HepG2 (cell line): Measurements from ENCODE around the gene ACSM2B. TPM values are rescaled to one million over a fixed set of nuclear protein-coding genes. Genes with fewer than 3 reads are reported as not detected.

Experiments
- ASH2L ChIP-seq: fragments of 300-600, 200-600 bp; sonication (generic); IDR thresholded peaks from 2 replicates; pipeline ENCODE4 v1.7.0; 2017; ENCODE audit warnings: low read depth, mild to moderate bottlenecking, moderate library complexity, mixed read lengths, low read length; ENCODE audit not compliant: insufficient read length
- ATF7 ChIP-seq, 2 experiments: fragments of 450-650 bp in 1 of 2; sonication (generic) in 1 of 2; formaldehyde crosslinking in 1 of 2; IDR thresholded peaks; 2 replicates each; pipeline versions ENCODE4 v1.4.0 to v1.6.1; 2016 to 2020; ENCODE audit warnings: antibody characterized with exemption in 1 of 2, mild to moderate bottlenecking in 1 of 2, missing genetic modification reagents in 1 of 2
- BORCS8-MEF2B ChIP-seq: sonication (generic); formaldehyde crosslinking; IDR thresholded peaks from 2 replicates; pipeline ENCODE4 v1.8.0; 2022; ENCODE audit warnings: mild to moderate bottlenecking, missing genetic modification reagents
- FOXC1 ChIP-seq: sonication (generic); formaldehyde crosslinking; IDR thresholded peaks from 2 replicates; pipeline ENCODE4 v1.8.0; 2022; ENCODE audit warnings: mild to moderate bottlenecking, missing genetic modification reagents, borderline replicate concordance
- GLI4 ChIP-seq: sonication (generic); formaldehyde crosslinking; IDR thresholded peaks from 2 replicates; pipeline ENCODE4 v1.5.1; 2020; ENCODE audit warnings: missing genetic modification reagents, mild to moderate bottlenecking, moderate library complexity, borderline replicate concordance
- HDAC1 ChIP-seq: sonication (generic); formaldehyde crosslinking; IDR thresholded peaks from 2 replicates; pipeline ENCODE4 v1.5.1; 2020; ENCODE audit warnings: mild to moderate bottlenecking, missing genetic modification reagents
- SP140L ChIP-seq: sonication (generic); formaldehyde crosslinking; IDR thresholded peaks from 2 replicates; pipeline ENCODE4 v1.4.0; 2020; ENCODE audit warnings: missing genetic modification reagents, borderline replicate concordance
- SPEN ChIP-seq: sonication (generic); formaldehyde crosslinking; IDR thresholded peaks from 2 replicates; pipeline ENCODE4 v1.5.1; 2020; ENCODE audit warnings: low read depth, mild to moderate bottlenecking, missing genetic modification reagents
- WIZ ChIP-seq: sonication (generic); formaldehyde crosslinking; IDR thresholded peaks from 2 replicates; pipeline ENCODE4 v1.5.1; 2020; ENCODE audit warnings: mild to moderate bottlenecking, missing genetic modification reagents
- ZMYM3 ChIP-seq: sonication (generic); formaldehyde crosslinking; IDR thresholded peaks from 2 replicates; pipeline ENCODE4 v1.5.1; 2020; ENCODE audit warnings: mild to moderate bottlenecking, missing genetic modification reagents
- ZNF33B ChIP-seq: sonication (generic); formaldehyde crosslinking; IDR thresholded peaks from 2 replicates; pipeline ENCODE4 v1.5.1; 2020; ENCODE audit warnings: mild to moderate bottlenecking, missing genetic modification reagents
- ZNF713 ChIP-seq: sonication (generic); formaldehyde crosslinking; IDR thresholded peaks from 2 replicates; pipeline ENCODE4 v1.4.0; 2020; ENCODE audit warnings: mild to moderate bottlenecking, missing genetic modification reagents
- polyA plus RNA-seq, 8 experiments: library from polyadenylated mRNA; depleted of rRNA in 3 of 8; stranded (reverse) in 7 of 8; unstranded in 1 of 8; fragments of >200 nt; fragmentation: Illumina TruSeq in 4 of 8; extraction: Trizol in 4 of 8; gene quantifications; 2 replicates each; pipeline versions ENCODE4 v1.2.1 to v1.2.3, GENCODE V29; 2011 to 2016; ENCODE audit warnings: low read depth in 4 of 8, missing spikeins in 1 of 8, mixed read lengths in 1 of 8; ENCODE audit not compliant: insufficient read depth in 1 of 8
- total RNA-seq, 5 experiments: library from RNA; depleted of rRNA; stranded (reverse); fragments of >200 nt; fragmentation: Illumina TruSeq; extraction: Trizol; gene quantifications; 2 replicates each; pipeline ENCODE4 v1.2.3, GENCODE V29; 2016; ENCODE audit warnings: low read depth in 1 of 5
- TF ChIP-seq, protein P1 (sequence below): IDR thresholded peaks from 2 replicates; pipeline ENCODE4 v1.6.1; 2016; ENCODE audit warnings: low read depth, borderline replicate concordance
- TF ChIP-seq, protein P2 (sequence below): sonication (generic); formaldehyde crosslinking; IDR thresholded peaks from 2 replicates; pipeline ENCODE4 v1.5.0; 2020; ENCODE audit warnings: missing genetic modification reagents
- TF ChIP-seq, protein P3 (sequence below): sonication (generic); formaldehyde crosslinking; IDR thresholded peaks from 2 replicates; pipeline ENCODE4 v1.4.0; 2020; ENCODE audit warnings: mild to moderate bottlenecking, missing genetic modification reagents
- TF ChIP-seq, protein P4 (sequence below): sonication (generic); formaldehyde crosslinking; IDR thresholded peaks from 2 replicates; pipeline ENCODE4 v1.8.1; 2023; ENCODE audit warnings: missing genetic modification reagents, mild to moderate bottlenecking, borderline replicate concordance
- TF ChIP-seq, protein P5 (sequence below): sonication (generic); formaldehyde crosslinking; IDR thresholded peaks from 2 replicates; pipeline ENCODE4; 2020; ENCODE audit warnings: missing genetic modification reagents, mild to moderate bottlenecking, borderline replicate concordance

The ACSM2B gene
- total and polyA plus RNA-seq, 2 of the 13 experiments (the other 11 are each of a cell fraction or from before 2014, with no cell fraction given) = 22.9 to 34.0 TPM

DNA sequence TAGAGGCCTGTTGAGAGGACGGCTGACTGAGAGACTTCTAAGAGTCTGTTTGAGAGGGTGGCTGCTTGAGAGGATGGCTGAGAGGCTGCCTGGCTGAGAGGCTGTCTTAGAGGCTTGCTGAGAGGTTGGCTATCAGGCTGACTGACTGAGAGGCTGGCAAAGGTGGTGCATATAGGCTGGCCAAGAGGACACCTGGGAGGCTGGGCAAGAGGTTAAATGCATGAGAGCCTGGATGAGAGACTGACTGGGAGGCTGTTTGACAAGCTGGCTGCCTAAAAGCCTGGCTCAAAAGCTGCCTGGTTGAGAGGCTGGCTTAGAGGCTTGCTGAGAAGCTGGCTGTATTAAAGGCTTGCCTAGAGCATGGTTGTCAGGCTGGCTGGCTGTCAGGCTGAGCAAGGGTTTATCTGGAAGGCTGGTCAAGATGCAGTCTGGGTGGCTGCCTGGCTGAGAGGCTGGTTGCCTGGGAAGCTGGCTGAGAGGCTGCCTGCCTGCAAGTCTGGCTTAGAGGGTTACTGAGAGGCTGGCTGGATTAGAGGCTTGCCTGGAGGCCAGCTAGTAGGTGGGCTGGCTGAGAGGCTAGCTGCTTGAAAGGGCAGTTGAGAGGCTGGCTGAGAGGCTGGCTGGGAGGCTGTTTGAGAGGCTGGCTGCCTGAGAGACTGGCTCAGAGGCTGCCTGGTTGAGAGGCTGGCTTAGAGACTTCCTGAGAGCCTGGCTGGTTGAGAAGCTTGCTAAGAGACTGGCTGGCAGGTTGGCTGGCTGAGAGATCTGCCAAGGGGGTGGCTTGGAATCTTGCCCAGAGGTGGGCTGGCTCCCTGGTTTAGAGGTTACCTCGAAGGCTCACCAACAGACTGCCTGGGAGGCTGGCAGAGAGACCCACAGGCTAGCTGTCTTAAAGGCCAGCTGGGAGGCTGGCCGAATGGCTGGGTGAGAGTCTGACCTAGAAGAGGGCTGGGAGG is 38.3 kb upstream of the ACSM2B start (continued):
- TF ChIP-seq SP140L (CRISPR knock-in tag) = no peak
- TF ChIP-seq ATF7 (IDR thresholded peaks at IDR 0.05) = no peak
- TF ChIP-seq ATF7 (CRISPR knock-in tag; IDR thresholded peaks at IDR 0.05) = no peak
- no peak for TF ChIP-seq ASH2L
- 0 out of 2 replicates have a peak, but pooled peaks have one; percentile 51 for TF ChIP-seq ZNF33B
- TF ChIP-seq FOXC1 (CRISPR knock-in tag) = peak; percentile 27; the same call in 1 of the 2 replicates
- TF ChIP-seq BORCS8-MEF2B (CRISPR knock-in tag) = peak; percentile 35; the same call in 1 of the 2 replicates
- TF ChIP-seq, protein P1, sequence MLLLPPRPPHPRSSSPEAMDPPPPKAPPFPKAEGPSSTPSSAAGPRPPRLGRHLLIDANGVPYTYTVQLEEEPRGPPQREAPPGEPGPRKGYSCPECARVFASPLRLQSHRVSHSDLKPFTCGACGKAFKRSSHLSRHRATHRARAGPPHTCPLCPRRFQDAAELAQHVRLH = no peak
- TF ChIP-seq, protein P2, sequence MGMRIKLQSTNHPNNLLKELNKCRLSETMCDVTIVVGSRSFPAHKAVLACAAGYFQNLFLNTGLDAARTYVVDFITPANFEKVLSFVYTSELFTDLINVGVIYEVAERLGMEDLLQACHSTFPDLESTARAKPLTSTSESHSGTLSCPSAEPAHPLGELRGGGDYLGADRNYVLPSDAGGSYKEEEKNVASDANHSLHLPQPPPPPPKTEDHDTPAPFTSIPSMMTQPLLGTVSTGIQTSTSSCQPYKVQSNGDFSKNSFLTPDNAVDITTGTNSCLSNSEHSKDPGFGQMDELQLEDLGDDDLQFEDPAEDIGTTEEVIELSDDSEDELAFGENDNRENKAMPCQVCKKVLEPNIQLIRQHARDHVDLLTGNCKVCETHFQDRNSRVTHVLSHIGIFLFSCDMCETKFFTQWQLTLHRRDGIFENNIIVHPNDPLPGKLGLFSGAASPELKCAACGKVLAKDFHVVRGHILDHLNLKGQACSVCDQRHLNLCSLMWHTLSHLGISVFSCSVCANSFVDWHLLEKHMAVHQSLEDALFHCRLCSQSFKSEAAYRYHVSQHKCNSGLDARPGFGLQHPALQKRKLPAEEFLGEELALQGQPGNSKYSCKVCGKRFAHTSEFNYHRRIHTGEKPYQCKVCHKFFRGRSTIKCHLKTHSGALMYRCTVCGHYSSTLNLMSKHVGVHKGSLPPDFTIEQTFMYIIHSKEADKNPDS (CRISPR knock-in tag) = no peak
- 0 out of 2 replicates have a peak, but pooled peaks have one; percentile 14 for TF ChIP-seq ZMYM3 (CRISPR knock-in tag)
- TF ChIP-seq, protein P3, sequence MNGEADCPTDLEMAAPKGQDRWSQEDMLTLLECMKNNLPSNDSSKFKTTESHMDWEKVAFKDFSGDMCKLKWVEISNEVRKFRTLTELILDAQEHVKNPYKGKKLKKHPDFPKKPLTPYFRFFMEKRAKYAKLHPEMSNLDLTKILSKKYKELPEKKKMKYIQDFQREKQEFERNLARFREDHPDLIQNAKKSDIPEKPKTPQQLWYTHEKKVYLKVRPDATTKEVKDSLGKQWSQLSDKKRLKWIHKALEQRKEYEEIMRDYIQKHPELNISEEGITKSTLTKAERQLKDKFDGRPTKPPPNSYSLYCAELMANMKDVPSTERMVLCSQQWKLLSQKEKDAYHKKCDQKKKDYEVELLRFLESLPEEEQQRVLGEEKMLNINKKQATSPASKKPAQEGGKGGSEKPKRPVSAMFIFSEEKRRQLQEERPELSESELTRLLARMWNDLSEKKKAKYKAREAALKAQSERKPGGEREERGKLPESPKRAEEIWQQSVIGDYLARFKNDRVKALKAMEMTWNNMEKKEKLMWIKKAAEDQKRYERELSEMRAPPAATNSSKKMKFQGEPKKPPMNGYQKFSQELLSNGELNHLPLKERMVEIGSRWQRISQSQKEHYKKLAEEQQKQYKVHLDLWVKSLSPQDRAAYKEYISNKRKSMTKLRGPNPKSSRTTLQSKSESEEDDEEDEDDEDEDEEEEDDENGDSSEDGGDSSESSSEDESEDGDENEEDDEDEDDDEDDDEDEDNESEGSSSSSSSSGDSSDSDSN (CRISPR knock-in tag) = peak; percentile 32; the same call in 1 of the 2 replicates
- 0 out of 2 replicates have a peak, but pooled peaks have one; percentile 75 for TF ChIP-seq GLI4 (CRISPR knock-in tag)
- no peak for TF ChIP-seq WIZ
- TF ChIP-seq HDAC1 (CRISPR knock-in tag) = 0 out of 2 replicates have a peak, but pooled peaks have one; percentile 9
- 0 out of 2 replicates have a peak, but pooled peaks have one; percentile 58 for TF ChIP-seq ZNF713 (CRISPR knock-in tag)
- TF ChIP-seq SPEN (CRISPR knock-in tag) = 0 out of 2 replicates have a peak, but pooled peaks have one; percentile 29
- TF ChIP-seq, protein P4, sequence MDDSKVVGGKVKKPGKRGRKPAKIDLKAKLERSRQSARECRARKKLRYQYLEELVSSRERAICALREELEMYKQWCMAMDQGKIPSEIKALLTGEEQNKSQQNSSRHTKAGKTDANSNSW (CRISPR knock-in tag) = no peak
- TF ChIP-seq, protein P5, sequence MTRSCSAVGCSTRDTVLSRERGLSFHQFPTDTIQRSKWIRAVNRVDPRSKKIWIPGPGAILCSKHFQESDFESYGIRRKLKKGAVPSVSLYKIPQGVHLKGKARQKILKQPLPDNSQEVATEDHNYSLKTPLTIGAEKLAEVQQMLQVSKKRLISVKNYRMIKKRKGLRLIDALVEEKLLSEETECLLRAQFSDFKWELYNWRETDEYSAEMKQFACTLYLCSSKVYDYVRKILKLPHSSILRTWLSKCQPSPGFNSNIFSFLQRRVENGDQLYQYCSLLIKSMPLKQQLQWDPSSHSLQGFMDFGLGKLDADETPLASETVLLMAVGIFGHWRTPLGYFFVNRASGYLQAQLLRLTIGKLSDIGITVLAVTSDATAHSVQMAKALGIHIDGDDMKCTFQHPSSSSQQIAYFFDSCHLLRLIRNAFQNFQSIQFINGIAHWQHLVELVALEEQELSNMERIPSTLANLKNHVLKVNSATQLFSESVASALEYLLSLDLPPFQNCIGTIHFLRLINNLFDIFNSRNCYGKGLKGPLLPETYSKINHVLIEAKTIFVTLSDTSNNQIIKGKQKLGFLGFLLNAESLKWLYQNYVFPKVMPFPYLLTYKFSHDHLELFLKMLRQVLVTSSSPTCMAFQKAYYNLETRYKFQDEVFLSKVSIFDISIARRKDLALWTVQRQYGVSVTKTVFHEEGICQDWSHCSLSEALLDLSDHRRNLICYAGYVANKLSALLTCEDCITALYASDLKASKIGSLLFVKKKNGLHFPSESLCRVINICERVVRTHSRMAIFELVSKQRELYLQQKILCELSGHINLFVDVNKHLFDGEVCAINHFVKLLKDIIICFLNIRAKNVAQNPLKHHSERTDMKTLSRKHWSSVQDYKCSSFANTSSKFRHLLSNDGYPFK (CRISPR knock-in tag) = peak; percentile 56; the same call in 1 of the 2 replicates
